Measurements from ENCODE around the gene TRIM39. TPM values are rescaled to one million over a fixed set of nuclear protein-coding genes. Genes with fewer than 3 reads are reported as not detected.
"Not testable (repeated sequence)": the region's sequence is repeated elsewhere in the genome, so short reads cannot be mapped to it uniquely, and the experiment has no call there.

The TRIM39 gene
- polyA plus RNA-seq, 1 donor from 2014 or later = 9.2 TPM

DNA sequence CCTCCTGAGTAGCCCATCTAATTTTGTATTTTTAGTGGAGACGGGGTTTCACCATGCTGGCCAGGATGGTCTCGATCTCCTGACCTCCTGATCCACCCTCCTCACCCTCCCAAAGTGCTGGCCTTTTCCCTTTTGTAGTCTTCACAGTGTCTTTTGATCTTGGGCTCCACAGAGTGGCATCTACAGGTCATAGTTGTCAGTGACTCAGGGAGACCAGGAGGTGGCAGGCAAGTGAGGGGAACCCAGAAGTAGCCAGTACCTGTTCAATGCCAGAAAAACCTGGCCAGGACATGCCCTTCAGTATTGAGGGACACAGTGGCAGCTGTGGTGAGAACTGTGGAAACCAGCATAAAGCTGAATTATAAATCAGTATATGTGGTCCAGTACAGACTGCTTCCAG, 37.9 kb downstream of the TRIM39 start:
- Histone ChIP-seq H3K4me3 (ENCODE audit: low read length) (no peak overlapping the region), H3K27ac (ENCODE audit: low read length) (no peak overlapping the region), H4K20me1 (ENCODE audit: insufficient read depth) (no peaks in the 10 kb centered on the region), H3K4me2 (ENCODE audit: low read length) (no peak overlapping the region), H3K79me2 (replicated peaks; ENCODE audit: insufficient read depth, low read length) (no peaks in the 10 kb centered on the region), H3K9me2 (ENCODE audit: insufficient read depth, low read length) (no peaks in the 10 kb centered on the region), H3K36me3 (ENCODE audit: insufficient read depth, low read length) (no peaks in the 10 kb centered on the region), H3K9ac (ENCODE audit: low read length) (no peak overlapping the region), H3K27me3 (ENCODE audit: insufficient read depth, low read depth, low read length) (peaks cover 14% of the 10 kb centered on the region), H2AFZ (ENCODE audit: low read depth, low read length) (no peak overlapping the region), H3K9me3 (ENCODE audit: low read length) (no peaks in the 10 kb centered on the region), H3F3A (ENCODE audit: insufficient read depth, low read length, poor library complexity, severe bottlenecking) (no peaks in the 10 kb centered on the region)
- TF ChIP-seq SMC3 (conservative IDR thresholded peaks at IDR 0.05; ENCODE audit: poor library complexity) = no peak
- TF ChIP-seq, protein P1, sequence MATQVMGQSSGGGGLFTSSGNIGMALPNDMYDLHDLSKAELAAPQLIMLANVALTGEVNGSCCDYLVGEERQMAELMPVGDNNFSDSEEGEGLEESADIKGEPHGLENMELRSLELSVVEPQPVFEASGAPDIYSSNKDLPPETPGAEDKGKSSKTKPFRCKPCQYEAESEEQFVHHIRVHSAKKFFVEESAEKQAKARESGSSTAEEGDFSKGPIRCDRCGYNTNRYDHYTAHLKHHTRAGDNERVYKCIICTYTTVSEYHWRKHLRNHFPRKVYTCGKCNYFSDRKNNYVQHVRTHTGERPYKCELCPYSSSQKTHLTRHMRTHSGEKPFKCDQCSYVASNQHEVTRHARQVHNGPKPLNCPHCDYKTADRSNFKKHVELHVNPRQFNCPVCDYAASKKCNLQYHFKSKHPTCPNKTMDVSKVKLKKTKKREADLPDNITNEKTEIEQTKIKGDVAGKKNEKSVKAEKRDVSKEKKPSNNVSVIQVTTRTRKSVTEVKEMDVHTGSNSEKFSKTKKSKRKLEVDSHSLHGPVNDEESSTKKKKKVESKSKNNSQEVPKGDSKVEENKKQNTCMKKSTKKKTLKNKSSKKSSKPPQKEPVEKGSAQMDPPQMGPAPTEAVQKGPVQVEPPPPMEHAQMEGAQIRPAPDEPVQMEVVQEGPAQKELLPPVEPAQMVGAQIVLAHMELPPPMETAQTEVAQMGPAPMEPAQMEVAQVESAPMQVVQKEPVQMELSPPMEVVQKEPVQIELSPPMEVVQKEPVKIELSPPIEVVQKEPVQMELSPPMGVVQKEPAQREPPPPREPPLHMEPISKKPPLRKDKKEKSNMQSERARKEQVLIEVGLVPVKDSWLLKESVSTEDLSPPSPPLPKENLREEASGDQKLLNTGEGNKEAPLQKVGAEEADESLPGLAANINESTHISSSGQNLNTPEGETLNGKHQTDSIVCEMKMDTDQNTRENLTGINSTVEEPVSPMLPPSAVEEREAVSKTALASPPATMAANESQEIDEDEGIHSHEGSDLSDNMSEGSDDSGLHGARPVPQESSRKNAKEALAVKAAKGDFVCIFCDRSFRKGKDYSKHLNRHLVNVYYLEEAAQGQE (IDR thresholded peaks at IDR 0.05; ENCODE audit: borderline replicate concordance) = no peak
- no peak for TF ChIP-seq EP300 (conservative IDR thresholded peaks at IDR 0.05; ENCODE audit: poor library complexity, severe bottlenecking)
- no peak for TF ChIP-seq MXI1 (conservative IDR thresholded peaks at IDR 0.05; ENCODE audit: poor library complexity, severe bottlenecking)
- TF ChIP-seq, protein P2, sequence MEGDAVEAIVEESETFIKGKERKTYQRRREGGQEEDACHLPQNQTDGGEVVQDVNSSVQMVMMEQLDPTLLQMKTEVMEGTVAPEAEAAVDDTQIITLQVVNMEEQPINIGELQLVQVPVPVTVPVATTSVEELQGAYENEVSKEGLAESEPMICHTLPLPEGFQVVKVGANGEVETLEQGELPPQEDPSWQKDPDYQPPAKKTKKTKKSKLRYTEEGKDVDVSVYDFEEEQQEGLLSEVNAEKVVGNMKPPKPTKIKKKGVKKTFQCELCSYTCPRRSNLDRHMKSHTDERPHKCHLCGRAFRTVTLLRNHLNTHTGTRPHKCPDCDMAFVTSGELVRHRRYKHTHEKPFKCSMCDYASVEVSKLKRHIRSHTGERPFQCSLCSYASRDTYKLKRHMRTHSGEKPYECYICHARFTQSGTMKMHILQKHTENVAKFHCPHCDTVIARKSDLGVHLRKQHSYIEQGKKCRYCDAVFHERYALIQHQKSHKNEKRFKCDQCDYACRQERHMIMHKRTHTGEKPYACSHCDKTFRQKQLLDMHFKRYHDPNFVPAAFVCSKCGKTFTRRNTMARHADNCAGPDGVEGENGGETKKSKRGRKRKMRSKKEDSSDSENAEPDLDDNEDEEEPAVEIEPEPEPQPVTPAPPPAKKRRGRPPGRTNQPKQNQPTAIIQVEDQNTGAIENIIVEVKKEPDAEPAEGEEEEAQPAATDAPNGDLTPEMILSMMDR (IDR thresholded peaks at IDR 0.05; ENCODE audit: poor library complexity, severe bottlenecking) = no peak
- no peak for TF ChIP-seq POLR2AphosphoS5 (IDR thresholded peaks at IDR 0.05)

DNA sequence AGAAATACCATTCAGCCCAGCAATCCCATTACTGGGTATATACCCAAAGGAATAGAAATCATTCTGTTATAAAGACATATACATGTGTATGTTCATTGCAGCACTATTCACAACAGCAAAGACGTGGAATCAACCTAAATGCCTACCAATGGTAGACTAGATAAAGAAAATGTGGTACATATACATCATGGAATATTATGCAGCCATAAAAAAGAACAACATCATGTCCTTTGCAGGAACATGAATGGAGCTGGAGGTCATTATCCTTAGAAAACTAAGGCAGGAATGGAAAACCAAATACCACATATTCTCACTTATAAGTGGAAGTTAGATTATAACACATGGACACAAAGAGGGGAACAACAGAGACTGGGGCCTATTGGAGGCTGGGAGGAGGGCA, 42.6 kb downstream of the TRIM39 start:
- not testable (repeated sequence) for H4K20me1 ChIP-seq (ENCODE audit: insufficient read depth); H3K27me3 ChIP-seq (ENCODE audit: insufficient read depth, low read depth, low read length); H3K36me3 ChIP-seq (ENCODE audit: insufficient read depth, low read length); H3K9me2 ChIP-seq (ENCODE audit: insufficient read depth, low read length); H3K79me2 ChIP-seq (replicated peaks; ENCODE audit: insufficient read depth, low read length); H3K4me3 ChIP-seq (ENCODE audit: low read length); H2AFZ ChIP-seq (ENCODE audit: low read depth, low read length); H3K4me2 ChIP-seq (ENCODE audit: low read length); H3K9ac ChIP-seq (ENCODE audit: low read length); H3F3A ChIP-seq (ENCODE audit: insufficient read depth, low read length, poor library complexity, severe bottlenecking); H3K27ac ChIP-seq (ENCODE audit: low read length); H3K9me3 ChIP-seq (ENCODE audit: low read length)

DNA sequence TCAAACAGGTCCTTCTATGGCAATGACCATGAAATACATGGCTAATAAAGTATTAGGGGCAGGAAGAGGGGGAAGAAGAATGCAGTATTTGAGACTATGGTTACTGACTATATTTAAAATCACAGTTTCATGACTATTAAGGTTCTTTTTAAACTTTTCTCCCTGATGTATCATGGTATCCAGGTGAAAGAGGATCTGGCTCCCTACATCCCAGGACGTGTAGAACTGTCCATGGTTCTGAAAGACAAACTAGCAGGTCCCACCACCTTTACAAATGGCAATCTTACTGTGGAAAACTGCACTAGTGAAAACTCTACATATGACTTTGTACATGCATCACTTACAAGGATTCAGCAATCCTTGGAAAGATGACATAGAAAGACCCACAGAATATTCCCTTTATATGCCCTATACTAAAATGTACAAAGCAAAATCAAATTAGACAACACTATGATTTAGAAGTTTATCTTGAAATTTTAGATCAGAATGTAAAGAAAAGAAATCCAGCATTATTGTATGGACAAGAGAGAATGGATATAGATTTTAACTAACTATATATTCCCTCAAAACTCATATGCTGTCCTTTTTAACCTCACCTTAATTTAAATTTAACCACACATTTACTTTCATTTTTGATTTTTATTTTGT, 51.7 kb downstream of the TRIM39 start:
- Histone ChIP-seq H3K9ac (ENCODE audit: low read length) (no peak overlapping the region), H3F3A (ENCODE audit: insufficient read depth, low read length, poor library complexity, severe bottlenecking) (no peaks in the 10 kb centered on the region), H4K20me1 (ENCODE audit: insufficient read depth) (no peaks in the 10 kb centered on the region), H3K27me3 (ENCODE audit: insufficient read depth, low read depth, low read length) (peaks cover 21% of the 10 kb centered on the region), H3K27ac (ENCODE audit: low read length) (no peak overlapping the region), H3K4me3 (ENCODE audit: low read length) (no peak overlapping the region), H2AFZ (ENCODE audit: low read depth, low read length) (no peak overlapping the region), H3K79me2 (replicated peaks; ENCODE audit: insufficient read depth, low read length) (no peaks in the 10 kb centered on the region), H3K9me3 (ENCODE audit: low read length) (no peaks in the 10 kb centered on the region), H3K9me2 (ENCODE audit: insufficient read depth, low read length) (no peaks in the 10 kb centered on the region), H3K36me3 (ENCODE audit: insufficient read depth, low read length) (no peaks in the 10 kb centered on the region), H3K4me2 (ENCODE audit: low read length) (no peak overlapping the region)
- TF ChIP-seq MXI1 (conservative IDR thresholded peaks at IDR 0.05; ENCODE audit: poor library complexity, severe bottlenecking) (no peak), EP300 (conservative IDR thresholded peaks at IDR 0.05; ENCODE audit: poor library complexity, severe bottlenecking) (no peak), TAF1 (IDR thresholded peaks at IDR 0.05; ENCODE audit: low read depth) (no peak), POLR2AphosphoS5 (IDR thresholded peaks at IDR 0.05) (no peak), SMC3 (conservative IDR thresholded peaks at IDR 0.05; ENCODE audit: poor library complexity) (no peak), RAD21 (conservative IDR thresholded peaks at IDR 0.05) (no peak), EZH2 (IDR thresholded peaks at IDR 0.05; ENCODE audit: borderline replicate concordance, insufficient read depth, low read length, poor library complexity, severe bottlenecking) (no peak)
- TF ChIP-seq, protein P2 (IDR thresholded peaks at IDR 0.05; ENCODE audit: poor library complexity, severe bottlenecking) = no peak
- TF ChIP-seq, protein P1 (IDR thresholded peaks at IDR 0.05; ENCODE audit: borderline replicate concordance) = no peak
